ENCODE results near the gene GOLIM4. TPM values are rescaled to one million over a fixed set of nuclear protein-coding genes. Genes with fewer than 3 reads are reported as not detected.

GOLIM4 gene
- total and polyA plus RNA-seq, 2 of the 13 experiments (the other 11 are each of a cell fraction or from before 2014, with no cell fraction given), result 10.9 to 47.7 TPM

DNA sequence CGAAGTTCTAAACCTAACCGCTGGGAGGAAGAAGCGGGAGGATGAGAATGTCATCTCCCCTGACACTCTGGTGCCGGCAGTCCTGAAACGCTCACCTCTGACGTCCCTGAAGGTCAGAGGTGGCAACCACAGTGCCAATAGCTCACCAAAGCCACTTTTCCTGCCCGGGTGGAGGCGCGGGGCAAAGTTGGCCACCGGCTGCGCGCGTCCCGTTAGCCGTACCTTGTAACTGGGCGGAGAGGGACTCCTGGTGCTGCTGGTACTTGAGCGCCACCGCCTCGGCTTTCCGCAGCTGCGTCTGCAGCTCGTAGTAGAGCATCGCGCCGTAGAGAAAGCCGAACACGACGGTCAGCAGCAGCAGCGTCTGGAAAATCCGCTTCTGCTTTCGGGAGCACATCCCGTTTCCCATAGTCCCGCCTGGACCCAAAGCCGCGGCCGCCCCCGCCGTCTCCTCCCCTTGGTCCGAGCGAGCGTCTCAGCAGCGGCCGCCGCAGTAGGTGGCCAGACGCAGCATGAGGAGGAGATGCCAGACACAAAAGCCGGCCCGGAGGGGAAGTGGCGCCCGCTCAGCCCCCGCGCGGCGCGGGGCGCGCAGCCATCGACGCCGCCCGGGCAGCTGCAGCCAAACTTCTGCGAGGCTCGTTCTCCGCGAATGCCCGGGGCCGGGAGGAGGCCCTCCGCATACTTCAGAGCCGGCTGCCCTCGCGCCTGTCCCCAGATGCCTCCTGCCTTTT lies 680 bp downstream of the GOLIM4 start (continued):
- TF ChIP-seq, protein P1, sequence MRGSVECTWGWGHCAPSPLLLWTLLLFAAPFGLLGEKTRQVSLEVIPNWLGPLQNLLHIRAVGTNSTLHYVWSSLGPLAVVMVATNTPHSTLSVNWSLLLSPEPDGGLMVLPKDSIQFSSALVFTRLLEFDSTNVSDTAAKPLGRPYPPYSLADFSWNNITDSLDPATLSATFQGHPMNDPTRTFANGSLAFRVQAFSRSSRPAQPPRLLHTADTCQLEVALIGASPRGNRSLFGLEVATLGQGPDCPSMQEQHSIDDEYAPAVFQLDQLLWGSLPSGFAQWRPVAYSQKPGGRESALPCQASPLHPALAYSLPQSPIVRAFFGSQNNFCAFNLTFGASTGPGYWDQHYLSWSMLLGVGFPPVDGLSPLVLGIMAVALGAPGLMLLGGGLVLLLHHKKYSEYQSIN (CRISPR knock-in tag; IDR thresholded peaks at IDR 0.05; ENCODE audit: borderline replicate concordance), result no peak
- TF ChIP-seq MIER2 (CRISPR knock-in tag; IDR thresholded peaks at IDR 0.05) (no peak), PPARG (CRISPR knock-in tag; conservative IDR thresholded peaks at IDR 0.05) (no peak; the same call in 1 of the 2 replicates), ATF7-NPFF (CRISPR knock-in tag; IDR thresholded peaks at IDR 0.05; ENCODE audit: low read depth) (no peak), NFYB (CRISPR knock-in tag; IDR thresholded peaks at IDR 0.05) (no peak), ZSCAN29 (CRISPR knock-in tag; conservative IDR thresholded peaks at IDR 0.05) (no peak), ZBTB21 (CRISPR knock-in tag; IDR thresholded peaks at IDR 0.05) (no peak), ZNF598 (CRISPR knock-in tag; IDR thresholded peaks at IDR 0.05; ENCODE audit: borderline replicate concordance) (no peak; the same call in 1 of the 2 replicates), SRSF1 (optimal IDR thresholded peaks at IDR 0.05; ENCODE audit: low read depth, low read length) (no peak), SRSF9 (IDR thresholded peaks at IDR 0.05; ENCODE audit: borderline replicate concordance, insufficient read depth, low read depth, low read length, poor library complexity, severe bottlenecking) (no peak), ZNF143 (CRISPR knock-in tag; IDR thresholded peaks at IDR 0.05) (no peak), ARID2 (CRISPR knock-in tag; IDR thresholded peaks at IDR 0.05; ENCODE audit: borderline replicate concordance) (no peak), ZNF224 (CRISPR knock-in tag; IDR thresholded peaks at IDR 0.05) (no peak), ZNF841 (CRISPR knock-in tag; IDR thresholded peaks at IDR 0.05; ENCODE audit: borderline replicate concordance) (no peak), KAT8 (CRISPR knock-in tag; IDR thresholded peaks at IDR 0.05) (no peak)
- TF ChIP-seq, protein P2, sequence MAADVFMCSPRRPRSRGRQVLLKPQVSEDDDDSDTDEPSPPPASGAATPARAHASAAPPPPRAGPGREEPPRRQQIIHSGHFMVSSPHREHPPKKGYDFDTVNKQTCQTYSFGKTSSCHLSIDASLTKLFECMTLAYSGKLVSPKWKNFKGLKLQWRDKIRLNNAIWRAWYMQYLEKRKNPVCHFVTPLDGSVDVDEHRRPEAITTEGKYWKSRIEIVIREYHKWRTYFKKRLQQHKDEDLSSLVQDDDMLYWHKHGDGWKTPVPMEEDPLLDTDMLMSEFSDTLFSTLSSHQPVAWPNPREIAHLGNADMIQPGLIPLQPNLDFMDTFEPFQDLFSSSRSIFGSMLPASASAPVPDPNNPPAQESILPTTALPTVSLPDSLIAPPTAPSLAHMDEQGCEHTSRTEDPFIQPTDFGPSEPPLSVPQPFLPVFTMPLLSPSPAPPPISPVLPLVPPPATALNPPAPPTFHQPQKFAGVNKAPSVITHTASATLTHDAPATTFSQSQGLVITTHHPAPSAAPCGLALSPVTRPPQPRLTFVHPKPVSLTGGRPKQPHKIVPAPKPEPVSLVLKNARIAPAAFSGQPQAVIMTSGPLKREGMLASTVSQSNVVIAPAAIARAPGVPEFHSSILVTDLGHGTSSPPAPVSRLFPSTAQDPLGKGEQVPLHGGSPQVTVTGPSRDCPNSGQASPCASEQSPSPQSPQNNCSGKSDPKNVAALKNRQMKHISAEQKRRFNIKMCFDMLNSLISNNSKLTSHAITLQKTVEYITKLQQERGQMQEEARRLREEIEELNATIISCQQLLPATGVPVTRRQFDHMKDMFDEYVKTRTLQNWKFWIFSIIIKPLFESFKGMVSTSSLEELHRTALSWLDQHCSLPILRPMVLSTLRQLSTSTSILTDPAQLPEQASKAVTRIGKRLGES (CRISPR knock-in tag; IDR thresholded peaks at IDR 0.05; ENCODE audit: borderline replicate concordance), result no peak
- TF ChIP-seq, protein P3, sequence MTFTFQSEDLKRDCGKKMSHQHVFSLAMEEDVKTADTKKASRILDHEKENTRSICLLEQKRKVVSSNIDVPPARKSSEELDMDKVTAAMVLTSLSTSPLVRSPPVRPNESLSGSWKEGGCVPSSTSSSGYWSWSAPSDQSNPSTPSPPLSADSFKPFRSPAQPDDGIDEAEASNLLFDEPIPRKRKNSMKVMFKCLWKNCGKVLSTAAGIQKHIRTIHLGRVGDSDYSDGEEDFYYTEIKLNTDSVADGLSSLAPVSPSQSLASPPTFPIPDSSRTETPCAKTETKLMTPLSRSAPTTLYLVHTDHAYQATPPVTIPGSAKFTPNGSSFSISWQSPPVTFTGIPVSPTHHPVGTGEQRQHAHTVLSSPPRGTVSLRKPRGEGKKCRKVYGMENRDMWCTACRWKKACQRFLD (CRISPR knock-in tag; IDR thresholded peaks at IDR 0.05; ENCODE audit: borderline replicate concordance), result no peak
- TF ChIP-seq, protein P4, sequence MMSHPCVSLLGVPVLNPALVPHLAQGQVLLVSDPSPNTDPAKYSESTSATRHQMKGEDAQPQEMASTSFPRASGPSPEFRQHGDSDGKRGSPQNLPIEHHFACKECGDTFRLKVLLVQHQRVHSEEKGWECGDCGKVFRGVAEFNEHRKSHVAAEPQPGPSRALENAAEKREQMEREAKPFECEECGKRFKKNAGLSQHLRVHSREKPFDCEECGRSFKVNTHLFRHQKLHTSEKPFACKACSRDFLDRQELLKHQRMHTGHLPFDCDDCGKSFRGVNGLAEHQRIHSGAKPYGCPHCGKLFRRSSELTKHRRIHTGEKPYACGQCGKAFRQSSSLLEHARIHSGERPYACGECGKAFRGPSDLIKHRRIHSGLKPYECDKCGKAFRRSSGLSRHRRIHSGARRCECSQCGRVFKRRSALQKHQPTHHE (CRISPR knock-in tag; IDR thresholded peaks at IDR 0.05; ENCODE audit: borderline replicate concordance), result no peak
- TF ChIP-seq, protein P5, sequence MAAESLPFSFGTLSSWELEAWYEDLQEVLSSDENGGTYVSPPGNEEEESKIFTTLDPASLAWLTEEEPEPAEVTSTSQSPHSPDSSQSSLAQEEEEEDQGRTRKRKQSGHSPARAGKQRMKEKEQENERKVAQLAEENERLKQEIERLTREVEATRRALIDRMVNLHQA (CRISPR knock-in tag; IDR thresholded peaks at IDR 0.05), result no peak
- TF ChIP-seq, protein P6, sequence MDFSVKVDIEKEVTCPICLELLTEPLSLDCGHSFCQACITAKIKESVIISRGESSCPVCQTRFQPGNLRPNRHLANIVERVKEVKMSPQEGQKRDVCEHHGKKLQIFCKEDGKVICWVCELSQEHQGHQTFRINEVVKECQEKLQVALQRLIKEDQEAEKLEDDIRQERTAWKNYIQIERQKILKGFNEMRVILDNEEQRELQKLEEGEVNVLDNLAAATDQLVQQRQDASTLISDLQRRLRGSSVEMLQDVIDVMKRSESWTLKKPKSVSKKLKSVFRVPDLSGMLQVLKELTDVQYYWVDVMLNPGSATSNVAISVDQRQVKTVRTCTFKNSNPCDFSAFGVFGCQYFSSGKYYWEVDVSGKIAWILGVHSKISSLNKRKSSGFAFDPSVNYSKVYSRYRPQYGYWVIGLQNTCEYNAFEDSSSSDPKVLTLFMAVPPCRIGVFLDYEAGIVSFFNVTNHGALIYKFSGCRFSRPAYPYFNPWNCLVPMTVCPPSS (IDR thresholded peaks at IDR 0.05), result no peak

All from HepG2 (cell line).